Measurements from ENCODE around the gene SLFN13.
"Not testable (repeated sequence)": the region's sequence is repeated elsewhere in the genome, so short reads cannot be mapped to it uniquely, and the experiment has no call there.

GRCh38 chr17:35414707-35415106, 33.9 kb downstream of the SLFN13 start:
- TF ChIP-seq, protein P1, sequence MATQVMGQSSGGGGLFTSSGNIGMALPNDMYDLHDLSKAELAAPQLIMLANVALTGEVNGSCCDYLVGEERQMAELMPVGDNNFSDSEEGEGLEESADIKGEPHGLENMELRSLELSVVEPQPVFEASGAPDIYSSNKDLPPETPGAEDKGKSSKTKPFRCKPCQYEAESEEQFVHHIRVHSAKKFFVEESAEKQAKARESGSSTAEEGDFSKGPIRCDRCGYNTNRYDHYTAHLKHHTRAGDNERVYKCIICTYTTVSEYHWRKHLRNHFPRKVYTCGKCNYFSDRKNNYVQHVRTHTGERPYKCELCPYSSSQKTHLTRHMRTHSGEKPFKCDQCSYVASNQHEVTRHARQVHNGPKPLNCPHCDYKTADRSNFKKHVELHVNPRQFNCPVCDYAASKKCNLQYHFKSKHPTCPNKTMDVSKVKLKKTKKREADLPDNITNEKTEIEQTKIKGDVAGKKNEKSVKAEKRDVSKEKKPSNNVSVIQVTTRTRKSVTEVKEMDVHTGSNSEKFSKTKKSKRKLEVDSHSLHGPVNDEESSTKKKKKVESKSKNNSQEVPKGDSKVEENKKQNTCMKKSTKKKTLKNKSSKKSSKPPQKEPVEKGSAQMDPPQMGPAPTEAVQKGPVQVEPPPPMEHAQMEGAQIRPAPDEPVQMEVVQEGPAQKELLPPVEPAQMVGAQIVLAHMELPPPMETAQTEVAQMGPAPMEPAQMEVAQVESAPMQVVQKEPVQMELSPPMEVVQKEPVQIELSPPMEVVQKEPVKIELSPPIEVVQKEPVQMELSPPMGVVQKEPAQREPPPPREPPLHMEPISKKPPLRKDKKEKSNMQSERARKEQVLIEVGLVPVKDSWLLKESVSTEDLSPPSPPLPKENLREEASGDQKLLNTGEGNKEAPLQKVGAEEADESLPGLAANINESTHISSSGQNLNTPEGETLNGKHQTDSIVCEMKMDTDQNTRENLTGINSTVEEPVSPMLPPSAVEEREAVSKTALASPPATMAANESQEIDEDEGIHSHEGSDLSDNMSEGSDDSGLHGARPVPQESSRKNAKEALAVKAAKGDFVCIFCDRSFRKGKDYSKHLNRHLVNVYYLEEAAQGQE (IDR thresholded peaks at IDR 0.05) = not testable (repeated sequence)
- TF ChIP-seq, protein P2, sequence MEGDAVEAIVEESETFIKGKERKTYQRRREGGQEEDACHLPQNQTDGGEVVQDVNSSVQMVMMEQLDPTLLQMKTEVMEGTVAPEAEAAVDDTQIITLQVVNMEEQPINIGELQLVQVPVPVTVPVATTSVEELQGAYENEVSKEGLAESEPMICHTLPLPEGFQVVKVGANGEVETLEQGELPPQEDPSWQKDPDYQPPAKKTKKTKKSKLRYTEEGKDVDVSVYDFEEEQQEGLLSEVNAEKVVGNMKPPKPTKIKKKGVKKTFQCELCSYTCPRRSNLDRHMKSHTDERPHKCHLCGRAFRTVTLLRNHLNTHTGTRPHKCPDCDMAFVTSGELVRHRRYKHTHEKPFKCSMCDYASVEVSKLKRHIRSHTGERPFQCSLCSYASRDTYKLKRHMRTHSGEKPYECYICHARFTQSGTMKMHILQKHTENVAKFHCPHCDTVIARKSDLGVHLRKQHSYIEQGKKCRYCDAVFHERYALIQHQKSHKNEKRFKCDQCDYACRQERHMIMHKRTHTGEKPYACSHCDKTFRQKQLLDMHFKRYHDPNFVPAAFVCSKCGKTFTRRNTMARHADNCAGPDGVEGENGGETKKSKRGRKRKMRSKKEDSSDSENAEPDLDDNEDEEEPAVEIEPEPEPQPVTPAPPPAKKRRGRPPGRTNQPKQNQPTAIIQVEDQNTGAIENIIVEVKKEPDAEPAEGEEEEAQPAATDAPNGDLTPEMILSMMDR (IDR thresholded peaks at IDR 0.05; ENCODE audit: low read depth, low read length, missing input control) = not testable (repeated sequence)
- TF ChIP-seq RAD21 (IDR thresholded peaks at IDR 0.05); JUND (IDR thresholded peaks at IDR 0.05); MAX (IDR thresholded peaks at IDR 0.05); SP1 (IDR thresholded peaks at IDR 0.05); FOXA1 (IDR thresholded peaks at IDR 0.05); TAF1 (conservative IDR thresholded peaks at IDR 0.05): not testable (repeated sequence)

Measured in liver (tissue), 3 donors.